ENCODE measurements around the gene ZDHHC3. TPM values are rescaled to one million over a fixed set of nuclear protein-coding genes. Genes with fewer than 3 reads are reported as not detected.

Gene ZDHHC3
- total RNA-seq, 1 donor from 2014 or later, result 41.2 TPM

GRCh38 chr3:44969828-44970179, 6.2 kb downstream of the ZDHHC3 start:
- H3K9me3 Mint-ChIP-seq, result no peaks in the 10 kb centered on the region
- no peak overlapping the region for H3K27ac ChIP-seq
- no peaks in the 10 kb centered on the region for H3K36me3 Mint-ChIP-seq
- H3K4me3 ChIP-seq, result no peak overlapping the region
- H3K9ac ChIP-seq, result no peak overlapping the region
- H3K36me3 ChIP-seq, result no peaks in the 10 kb centered on the region
- peaks cover 24% of the 10 kb centered on the region for H4K20me1 ChIP-seq (ENCODE audit: low read depth)
- no peak overlapping the region for H2AFZ ChIP-seq (replicated peaks)
- H3K79me2 ChIP-seq (ENCODE audit: low read depth), result peaks cover 90% of the 10 kb centered on the region
- no peaks in the 10 kb centered on the region for H3F3A ChIP-seq (ENCODE audit: low read depth)
- TF ChIP-seq, protein P1, sequence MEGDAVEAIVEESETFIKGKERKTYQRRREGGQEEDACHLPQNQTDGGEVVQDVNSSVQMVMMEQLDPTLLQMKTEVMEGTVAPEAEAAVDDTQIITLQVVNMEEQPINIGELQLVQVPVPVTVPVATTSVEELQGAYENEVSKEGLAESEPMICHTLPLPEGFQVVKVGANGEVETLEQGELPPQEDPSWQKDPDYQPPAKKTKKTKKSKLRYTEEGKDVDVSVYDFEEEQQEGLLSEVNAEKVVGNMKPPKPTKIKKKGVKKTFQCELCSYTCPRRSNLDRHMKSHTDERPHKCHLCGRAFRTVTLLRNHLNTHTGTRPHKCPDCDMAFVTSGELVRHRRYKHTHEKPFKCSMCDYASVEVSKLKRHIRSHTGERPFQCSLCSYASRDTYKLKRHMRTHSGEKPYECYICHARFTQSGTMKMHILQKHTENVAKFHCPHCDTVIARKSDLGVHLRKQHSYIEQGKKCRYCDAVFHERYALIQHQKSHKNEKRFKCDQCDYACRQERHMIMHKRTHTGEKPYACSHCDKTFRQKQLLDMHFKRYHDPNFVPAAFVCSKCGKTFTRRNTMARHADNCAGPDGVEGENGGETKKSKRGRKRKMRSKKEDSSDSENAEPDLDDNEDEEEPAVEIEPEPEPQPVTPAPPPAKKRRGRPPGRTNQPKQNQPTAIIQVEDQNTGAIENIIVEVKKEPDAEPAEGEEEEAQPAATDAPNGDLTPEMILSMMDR (IDR thresholded peaks at IDR 0.05), result no peak
- no peak for TF ChIP-seq EZH2 (IDR thresholded peaks at IDR 0.05)
- no peak for TF ChIP-seq EZH2phosphoT487 (IDR thresholded peaks at IDR 0.05)
- no peak overlapping the region for H3K4me2 ChIP-seq
- H3K4me1 ChIP-seq, result peaks cover 6% of the 10 kb centered on the region
- no peaks in the 10 kb centered on the region for H3K27me3 ChIP-seq
- no peak overlapping the region for H3K4me3 Mint-ChIP-seq
- H3K4me1 Mint-ChIP-seq, result peaks cover 6% of the 10 kb centered on the region
- H3K27me3 Mint-ChIP-seq (ENCODE audit: insufficient read depth, low read depth), result no peaks in the 10 kb centered on the region
- no peak for DNase-seq (ENCODE audit: low spot score)
- no peak overlapping the region for H3K27ac Mint-ChIP-seq
- H3K9me3 ChIP-seq (ENCODE audit: low read depth), result no peaks in the 10 kb centered on the region

DNA sequence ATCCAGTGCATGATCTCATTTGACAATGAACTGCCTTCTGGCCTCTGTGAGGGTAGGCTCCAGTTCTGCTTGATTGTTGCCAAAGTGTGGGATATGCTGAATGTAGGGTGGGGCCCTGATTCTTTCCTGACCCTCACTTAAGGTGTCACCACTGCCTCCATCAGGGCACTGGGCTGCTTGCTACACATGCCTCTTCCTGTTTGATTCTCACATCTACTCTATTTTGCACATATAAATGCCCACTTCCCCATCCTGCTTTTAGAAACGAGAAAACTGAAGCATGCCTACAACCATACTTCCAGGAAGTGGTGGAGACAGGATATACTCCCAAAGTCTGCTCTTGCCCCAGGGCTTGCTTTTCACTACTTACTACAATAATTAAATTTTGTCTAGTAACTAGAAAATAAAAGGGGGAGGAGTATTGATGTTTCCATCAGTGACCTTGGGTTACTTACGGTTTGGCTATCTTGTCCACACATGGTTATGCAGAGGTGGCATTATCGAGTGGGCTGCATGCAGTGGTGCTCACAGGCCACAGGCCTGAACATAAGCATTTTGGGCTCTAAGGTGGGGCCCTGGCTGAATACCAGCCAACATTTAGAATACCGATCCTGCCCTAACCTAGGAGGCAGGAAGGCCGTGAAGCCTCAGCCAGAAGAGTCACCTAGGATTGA, 6.7 kb downstream of the ZDHHC3 start:
- H3K4me3 Mint-ChIP-seq, result no peak overlapping the region

GRCh38 chr3:44968447-44968858, 7.5 kb downstream of the ZDHHC3 start:
- Mint-ChIP-seq H3K27ac (no peak overlapping the region), H3K27me3 (ENCODE audit: insufficient read depth, low read depth) (no peaks in the 10 kb centered on the region), H3K4me3 (no peak overlapping the region), H3K9me3 (no peaks in the 10 kb centered on the region), H3K36me3 (no peaks in the 10 kb centered on the region), H3K4me1 (peaks cover 4% of the 10 kb centered on the region)
- no peaks in the 10 kb centered on the region for H3K4me1 ChIP-seq
- H3K4me2 ChIP-seq, result no peak overlapping the region
- H3F3A ChIP-seq (ENCODE audit: low read depth), result no peaks in the 10 kb centered on the region
- H3K9me3 ChIP-seq (ENCODE audit: low read depth), result no peaks in the 10 kb centered on the region
- no peak overlapping the region for H3K9ac ChIP-seq
- peaks cover 90% of the 10 kb centered on the region for H3K79me2 ChIP-seq (ENCODE audit: low read depth)
- TF ChIP-seq EZH2phosphoT487 (IDR thresholded peaks at IDR 0.05) (no peak), EZH2 (IDR thresholded peaks at IDR 0.05) (no peak)
- TF ChIP-seq, protein P1 (IDR thresholded peaks at IDR 0.05), result no peak
- H3K27me3 ChIP-seq, result no peaks in the 10 kb centered on the region
- no peak overlapping the region for H3K27ac ChIP-seq
- H4K20me1 ChIP-seq (ENCODE audit: low read depth), result peaks cover 15% of the 10 kb centered on the region
- no peaks in the 10 kb centered on the region for H3K36me3 ChIP-seq
- H2AFZ ChIP-seq (replicated peaks), result no peak overlapping the region
- no peak for DNase-seq (ENCODE audit: low spot score)
- H3K4me3 ChIP-seq, result no peak overlapping the region

More for the DNA sequence above, 6.7 kb downstream of the ZDHHC3 start:
- peaks cover 90% of the 10 kb centered on the region for H3K79me2 ChIP-seq (ENCODE audit: low read depth)
- H3K27me3 Mint-ChIP-seq (ENCODE audit: insufficient read depth, low read depth), result no peaks in the 10 kb centered on the region
- no peak overlapping the region for H3K27ac ChIP-seq
- no peaks in the 10 kb centered on the region for H3K9me3 Mint-ChIP-seq
- H3K4me1 ChIP-seq, result peaks cover under 1% of the 10 kb centered on the region
- no peak for DNase-seq (ENCODE audit: low spot score)
- TF ChIP-seq EZH2phosphoT487 (IDR thresholded peaks at IDR 0.05) (no peak), EZH2 (IDR thresholded peaks at IDR 0.05) (no peak)
- TF ChIP-seq, protein P1 (IDR thresholded peaks at IDR 0.05), result no peak
- H3K4me1 Mint-ChIP-seq, result peaks cover 1% of the 10 kb centered on the region
- H3K27me3 ChIP-seq, result no peaks in the 10 kb centered on the region
- peaks cover 23% of the 10 kb centered on the region for H4K20me1 ChIP-seq (ENCODE audit: low read depth)
- no peaks in the 10 kb centered on the region for H3K36me3 Mint-ChIP-seq
- no peak overlapping the region for H3K4me2 ChIP-seq
- no peaks in the 10 kb centered on the region for H3F3A ChIP-seq (ENCODE audit: low read depth)
- H3K4me3 ChIP-seq, result no peak overlapping the region
- no peaks in the 10 kb centered on the region for H3K36me3 ChIP-seq
- H3K9ac ChIP-seq, result no peak overlapping the region
- no peaks in the 10 kb centered on the region for H3K9me3 ChIP-seq (ENCODE audit: low read depth)
- H3K27ac Mint-ChIP-seq, result no peak overlapping the region
- no peak overlapping the region for H2AFZ ChIP-seq (replicated peaks)

Data from neural progenitor cell (in vitro differentiated cells).